Measurements from ENCODE around the gene NUP58. TPM values are rescaled to one million over a fixed set of nuclear protein-coding genes. Genes with fewer than 3 reads are reported as not detected.

The NUP58 gene
- total and polyA plus RNA-seq, 2 donors from 2014 or later = 13.0 to 39.1 TPM

- Histone ChIP-seq H3K27me3 (ENCODE audit: control insufficient read depth, insufficient read depth, low read length) (peaks cover 5% of the 10 kb centered on the region), H3K27ac (ENCODE audit: low read depth in 2 of 2, low read length in 2 of 2) (no peak overlapping the region), H3K4me3 (ENCODE audit: low read length in 3 of 3) (no peak overlapping the region), H3K36me3 (ENCODE audit: control insufficient read depth in 2 of 3, insufficient read depth in 3 of 3, low read length in 3 of 3) (no peaks in the 10 kb centered on the region), H3K4me1 (ENCODE audit: control insufficient read depth in 2 of 3, insufficient read depth in 2 of 3, low read depth in 1 of 3, low read length in 3 of 3) (no peaks in the 10 kb centered on the region), H3K9ac (ENCODE audit: low read length in 3 of 3) (no peak overlapping the region), H3K9me3 (ENCODE audit: control insufficient read depth in 2 of 3, insufficient read depth in 1 of 3, low read length in 3 of 3) (no peaks in the 10 kb centered on the region)
- DNase-seq (no peak), FAIRE-seq (no peak)
- TF ChIP-seq CTCF (IDR thresholded peaks at IDR 0.05; ENCODE audit: borderline replicate concordance, extremely low read depth, insufficient read depth) = no peak
- intact Hi-C loops (cut with DNase I) = no loop called here
Observed at GRCh38 chr13:25379011-25379410, 77.6 kb downstream of the NUP58 start.

- no peak overlapping the region for H3K9ac ChIP-seq (ENCODE audit: low read length in 3 of 3)
- H3K9me3 ChIP-seq (ENCODE audit: control insufficient read depth in 2 of 3, insufficient read depth in 1 of 3, low read length in 3 of 3) = peaks cover 0 to 2% (median 0%) of the 10 kb centered on the region in 3 donors
- H3K27ac ChIP-seq (ENCODE audit: low read depth in 2 of 2, low read length in 2 of 2) = no peak overlapping the region
- no peaks in the 10 kb centered on the region for H3K4me1 ChIP-seq (ENCODE audit: control insufficient read depth in 2 of 3, insufficient read depth in 2 of 3, low read depth in 1 of 3, low read length in 3 of 3)
- no peak overlapping the region for H3K4me3 ChIP-seq (ENCODE audit: low read length in 3 of 3)
- intact Hi-C loops (cut with DNase I) = no loop called here
- no peak for TF ChIP-seq CTCF (IDR thresholded peaks at IDR 0.05; ENCODE audit: borderline replicate concordance, extremely low read depth, insufficient read depth)
- no peaks in the 10 kb centered on the region for H3K36me3 ChIP-seq (ENCODE audit: control insufficient read depth in 2 of 3, insufficient read depth in 3 of 3, low read length in 3 of 3)
- peaks cover 1% of the 10 kb centered on the region for H3K27me3 ChIP-seq (ENCODE audit: control insufficient read depth, insufficient read depth, low read length)
- FAIRE-seq = no peak
- no peak for DNase-seq
Observed at GRCh38 chr13:25380082-25380481, 78.7 kb downstream of the NUP58 start.

DNA sequence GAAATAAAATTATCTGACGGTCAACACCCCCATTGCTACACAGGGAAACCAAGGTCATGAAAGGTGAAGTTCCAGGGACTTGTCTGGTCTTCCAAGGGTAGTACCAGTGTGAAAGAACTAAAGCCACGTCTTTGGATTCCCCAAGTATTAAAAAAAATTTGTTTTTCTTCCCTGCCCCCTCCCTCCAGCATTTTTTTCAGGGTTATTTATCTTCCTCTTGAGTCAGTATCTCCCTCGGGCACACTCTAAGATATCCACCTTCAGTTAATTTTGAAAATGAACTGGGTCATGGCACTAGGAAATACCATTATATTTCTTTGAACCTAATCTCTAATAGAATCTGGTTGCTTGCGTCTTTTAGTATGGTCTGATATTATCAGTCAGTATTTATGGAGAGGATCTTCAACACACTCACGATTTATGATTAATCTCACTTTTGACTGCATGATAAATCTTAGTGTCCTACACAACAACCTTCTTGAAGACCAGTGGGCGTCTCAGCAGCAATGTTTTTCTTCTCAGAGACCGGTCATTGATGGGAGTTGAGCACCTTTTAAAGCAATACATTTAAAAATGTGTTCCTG lies 79.4 kb downstream of the NUP58 start:
- no peaks in the 10 kb centered on the region for H3K4me1 ChIP-seq (ENCODE audit: control insufficient read depth in 2 of 3, insufficient read depth in 2 of 3, low read depth in 1 of 3, low read length in 3 of 3)
- TF ChIP-seq CTCF (IDR thresholded peaks at IDR 0.05; ENCODE audit: borderline replicate concordance, extremely low read depth, insufficient read depth) = no peak
- H3K4me3 ChIP-seq (ENCODE audit: low read length in 3 of 3) = no peak overlapping the region
- FAIRE-seq (no peak), DNase-seq (no peak)
- H3K36me3 ChIP-seq (ENCODE audit: control insufficient read depth in 2 of 3, insufficient read depth in 3 of 3, low read length in 3 of 3) = no peaks in the 10 kb centered on the region
- no peaks in the 10 kb centered on the region for H3K27me3 ChIP-seq (ENCODE audit: control insufficient read depth, insufficient read depth, low read length)
- intact Hi-C loops (cut with DNase I) = no loop called here
- no peak overlapping the region for H3K27ac ChIP-seq (ENCODE audit: low read depth in 2 of 2, low read length in 2 of 2)
- H3K9me3 ChIP-seq (ENCODE audit: control insufficient read depth in 2 of 3, insufficient read depth in 1 of 3, low read length in 3 of 3) = peaks cover 0 to 2% (median 0%) of the 10 kb centered on the region in 3 donors
- no peak overlapping the region for H3K9ac ChIP-seq (ENCODE audit: low read length in 3 of 3)
